Body of pancreas (tissue), 4 donors: ENCODE data around the gene C12orf57. TPM values are rescaled to one million over a fixed set of nuclear protein-coding genes. Genes with fewer than 3 reads are reported as not detected.
A peak's percentile ranks its signal among the peaks of the same experiment; 100 is the strongest.

Experiments
- ATAC-seq: fragments of 150-250 bp; one replicate; pipeline ENCODE4 v1.9.1; 2016
- DNase-seq, 4 donors: peaks; one replicate each; pipeline ENCODE4 v3.0.0-alpha.2; 2019
- H3K27ac ChIP-seq, 4 donors: fragments of 200-600 bp; sonication (generic); 1 replicate in 3 of 4; 2 replicates in 1 of 4; pipeline versions ENCODE4 v1.5.1 to v1.6.1; 2016 to 2019; ENCODE audit warnings: mild to moderate bottlenecking in 1 of 4, mixed read lengths in 1 of 4, moderate library complexity in 1 of 4
- H3K27me3 ChIP-seq, 2 donors: fragments of 200-600 bp; sonication (generic); one replicate each; pipeline ENCODE4 v1.6.0; 2016; ENCODE audit warnings: mild to moderate bottlenecking in 1 of 2
- H3K36me3 ChIP-seq, 2 donors: fragments of 200-600 bp; sonication (generic); replicated peaks in 1 of 2; 2 replicates each; pipeline ENCODE4 v1.5.1; 2016; ENCODE audit warnings: low read depth in 2 of 2; ENCODE audit not compliant: insufficient read depth in 1 of 2
- H3K4me1 ChIP-seq: fragments of 200-600 bp; sonication (generic); one replicate; pipeline ENCODE4 v1.6.0; 2016
- H3K4me3 ChIP-seq, 2 donors: fragments of 200-600 bp; sonication (generic); 1 replicate in 1 of 2; 2 replicates in 1 of 2; pipeline ENCODE4 v1.5.1; 2016 to 2019
- H3K9me3 ChIP-seq, 3 donors: fragments of 200-600 bp; sonication (generic); 1 replicate in 2 of 3; 2 replicates in 1 of 3; pipeline ENCODE4 v1.5.1; 2016
- CTCF ChIP-seq, 7 experiments: fragments of 450-650 bp in 4 of 7; fragments of 200-600 bp in 3 of 7; sonication (generic) in 3 of 7; IDR thresholded peaks; one replicate each; pipeline ENCODE4 v1.5.1; 2016 to 2019; ENCODE audit warnings: antibody characterized with exemption in 7 of 7
- POLR2A ChIP-seq, 3 donors: fragments of 450-650 bp; IDR thresholded peaks; one replicate each; pipeline ENCODE4 v1.6.1; 2016; ENCODE audit warnings: antibody characterized with exemption in 3 of 3, mild to moderate bottlenecking in 2 of 3
- WGBS, 2 donors: methylation state at CpG; one replicate each; pipeline ENCODE4 v1.1.5; 2017; 5-methylcytosine and 5-hydroxymethylcytosine counted together
- intact Hi-C: fragments of 100-400 bp; cut with DNase I; formaldehyde crosslinking; loops from one replicate; pipeline ENCODE4 v1.15.1; 2023
- total RNA-seq, 2 donors: library from RNA; depleted of rRNA; stranded (reverse); fragments of >200 nt; gene quantifications; one replicate each; pipeline ENCODE4 v1.1.0, GENCODE V29; 2016

The C12orf57 gene
- total RNA-seq, 2 donors from 2014 or later = 219 to 302 TPM

- 6 to 7% methylated on average over 19 of the region's 19 CpGs for WGBS, 2 donors
- H3K27ac ChIP-seq = peak overlapping the region; percentile 87 to 93 (median 90)
- no peaks in the 10 kb centered on the region for H3K27me3 ChIP-seq
- peaks cover 58% of the 10 kb centered on the region for H3K4me1 ChIP-seq
- no peaks in the 10 kb centered on the region for H3K36me3 ChIP-seq
- TF ChIP-seq CTCF (IDR thresholded peaks at IDR 0.05) (no peak), POLR2A (IDR thresholded peaks at IDR 0.05) (no peak)
- DNase-seq (no peak), ATAC-seq (no peak)
- H3K4me3 ChIP-seq = peak overlapping the region; percentile 50 to 77
- H3K9me3 ChIP-seq = no peaks in the 10 kb centered on the region
- intact Hi-C loops = no loop called here
Observed at GRCh38 chr12:6928703-6929407, 15.0 kb upstream of the C12orf57 start.

- 31 to 32% methylated on average over 6 to 7 of the region's 7 CpGs for WGBS, 2 donors
- no peak for DNase-seq
Observed at GRCh38 chr12:6929466-6930452, 14.1 kb upstream of the C12orf57 start.

GRCh38 chr12:6932766-6933165 is 11.1 kb upstream of the C12orf57 start:
- Histone ChIP-seq H3K4me3 (no peak overlapping the region), H3K27ac (no peak overlapping the region), H3K27me3 (no peaks in the 10 kb centered on the region), H3K4me1 (peaks cover 40% of the 10 kb centered on the region), H3K36me3 (no peaks in the 10 kb centered on the region), H3K9me3 (no peaks in the 10 kb centered on the region)
- ATAC-seq = no peak
- no peak for TF ChIP-seq CTCF (IDR thresholded peaks at IDR 0.05)
- TF ChIP-seq POLR2A (IDR thresholded peaks at IDR 0.05) = no peak
- intact Hi-C loops = no loop called here
- WGBS, 2 donors = 48 to 78% methylated on average over 1 of the region's 1 CpG
- DNase-seq = no peak

More at GRCh38 chr12:6929466-6930452, 14.1 kb upstream of the C12orf57 start:
- Histone ChIP-seq H3K9me3 (no peaks in the 10 kb centered on the region), H3K36me3 (no peaks in the 10 kb centered on the region), H3K27ac (peak overlapping the region; percentile 87 to 93 (median 90)), H3K4me1 (peaks cover 54% of the 10 kb centered on the region), H3K4me3 (no peak overlapping the region), H3K27me3 (no peaks in the 10 kb centered on the region)
- intact Hi-C loops = no loop called here
- ATAC-seq = no peak
- TF ChIP-seq POLR2A (IDR thresholded peaks at IDR 0.05) = no peak
- TF ChIP-seq CTCF (IDR thresholded peaks at IDR 0.05) = no peak

GRCh38 chr12:6934110-6934509 is 9.7 kb upstream of the C12orf57 start:
- 50 to 61% methylated on average over 8 of the region's 8 CpGs for WGBS, 2 donors
- TF ChIP-seq CTCF (IDR thresholded peaks at IDR 0.05) = no peak
- no peak for TF ChIP-seq POLR2A (IDR thresholded peaks at IDR 0.05)
- Histone ChIP-seq H3K4me1 (peaks cover 50% of the 10 kb centered on the region), H3K27me3 (no peaks in the 10 kb centered on the region), H3K9me3 (no peaks in the 10 kb centered on the region), H3K4me3 (no peak overlapping the region), H3K27ac (peak overlapping the region in 3 of 4 donors; percentile 2 to 46 (median 29)), H3K36me3 (no peaks in the 10 kb centered on the region)
- DNase-seq (no peak), ATAC-seq (no peak)
- intact Hi-C loops = no loop called here
